HG03196 (cell line): ENCODE data around the gene PYY.
"Not testable (repeated sequence)": the region's sequence is repeated elsewhere in the genome, so short reads cannot be mapped to it uniquely, and the experiment has no call there.

Experiments used
- ATAC-seq: cut with Tn5 transposase; IDR thresholded peaks from one replicate; pipeline ENCODE4 v1.9.1; 2021; ENCODE audit not compliant: unreplicated experiment

The PYY gene

GRCh38 chr17:43953746-43954145 lies at the start of gene PYY:
PYY (minus strand) TSS chr17:43953940; CDS start chr17:43953483, 457 bp downstream.
- ATAC-seq, result no peak

- no peak for ATAC-seq
Observed at GRCh38 chr17:44002141-44002848, 48.6 kb upstream of the PYY start.

- no peak for ATAC-seq
Observed at GRCh38 chr17:44001461-44001920, 47.8 kb upstream of the PYY start.

GRCh38 chr17:44000871-44001460 lies 47.2 kb upstream of the PYY start:
- no peak for ATAC-seq

GRCh38 chr17:44000141-44000860 lies 46.6 kb upstream of the PYY start:
- ATAC-seq, result no peak

GRCh38 chr17:43999024-43999423 lies 45.3 kb upstream of the PYY start:
- no peak for ATAC-seq

- ATAC-seq, result no peak
Observed at GRCh38 chr17:43998552-43998951, 44.8 kb upstream of the PYY start.

DNA sequence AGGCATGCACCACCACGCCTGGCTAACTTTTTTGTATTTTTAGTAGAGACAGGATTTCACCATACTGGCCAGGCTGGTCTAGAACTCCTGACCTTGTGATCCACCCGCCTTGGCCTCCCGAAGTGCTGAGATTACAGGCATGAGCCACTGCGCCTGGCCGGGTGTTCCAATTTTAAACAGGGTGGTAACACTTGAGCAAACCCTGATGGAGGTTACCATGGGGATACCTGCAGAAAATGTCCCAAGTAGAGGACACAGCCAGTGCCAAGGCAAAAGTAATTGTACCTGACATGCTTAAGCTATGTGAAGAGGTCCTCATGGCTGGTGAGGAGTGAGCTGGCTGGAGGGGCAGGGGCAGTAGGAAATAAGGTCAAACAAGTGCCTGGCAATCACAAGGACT lies 43.4 kb upstream of the PYY start:
- ATAC-seq, result not testable (repeated sequence)

DNA sequence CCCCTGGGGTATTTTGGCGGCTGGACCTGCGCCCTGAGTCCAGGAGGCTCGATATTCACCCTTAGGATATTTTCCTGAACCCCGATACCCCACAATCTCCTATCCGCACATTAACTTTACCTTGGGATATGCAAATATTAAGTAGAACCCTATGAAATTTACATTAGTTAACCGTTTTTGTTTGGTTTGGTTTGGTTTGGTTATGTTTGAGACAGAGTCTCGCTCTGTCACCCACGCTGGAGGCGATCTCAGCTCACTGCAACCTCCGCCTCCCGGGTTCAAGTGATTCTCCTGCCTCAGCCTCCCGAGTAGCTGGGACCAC lies 41.4 kb upstream of the PYY start:
- no peak for ATAC-seq

DNA sequence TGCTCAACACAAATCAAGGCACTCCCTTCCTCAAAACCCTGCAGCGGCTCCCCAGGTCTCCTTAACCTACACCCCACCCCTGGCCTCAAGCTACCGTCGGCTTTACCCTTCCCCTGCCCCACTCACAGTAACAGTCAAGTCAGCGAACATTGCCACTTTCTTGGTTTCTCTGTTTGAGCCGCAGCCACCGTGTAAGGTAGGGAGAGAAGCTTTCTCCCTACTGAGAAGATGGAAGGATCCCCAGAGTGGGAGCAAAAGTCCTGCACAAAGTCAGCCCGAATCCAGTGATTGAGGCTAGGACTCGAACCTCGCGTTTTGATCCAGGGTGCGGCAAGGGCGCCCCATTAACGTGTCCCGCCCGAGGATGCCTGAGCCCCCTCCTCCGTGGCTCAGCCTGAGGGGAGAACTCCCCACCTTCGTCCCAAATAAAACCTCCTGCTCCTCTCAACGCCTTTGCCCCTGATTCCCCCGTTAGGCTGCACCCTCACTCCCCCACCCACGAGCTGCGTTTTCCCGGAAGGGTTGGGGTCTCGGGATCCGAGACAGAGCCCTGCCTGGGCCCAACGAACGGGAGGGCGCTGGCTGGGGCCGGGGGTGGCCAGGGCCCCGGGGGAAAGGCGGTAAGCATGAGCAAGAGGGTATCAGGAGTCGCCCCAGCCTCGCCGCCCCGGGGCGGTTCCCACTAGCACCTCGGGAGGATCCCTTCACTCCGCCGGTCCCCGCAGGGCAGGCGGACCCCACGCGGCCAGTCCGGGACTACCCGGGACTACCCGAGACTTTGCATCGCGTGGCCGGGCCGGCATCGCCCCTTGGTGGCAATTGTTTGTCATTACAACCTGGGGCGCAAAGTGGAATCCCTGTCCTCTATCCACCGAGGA lies 40.8 kb upstream of the PYY start:
- no peak for ATAC-seq

- ATAC-seq, result no peak
Observed at GRCh38 chr17:43992641-43993040, 38.9 kb upstream of the PYY start.

DNA sequence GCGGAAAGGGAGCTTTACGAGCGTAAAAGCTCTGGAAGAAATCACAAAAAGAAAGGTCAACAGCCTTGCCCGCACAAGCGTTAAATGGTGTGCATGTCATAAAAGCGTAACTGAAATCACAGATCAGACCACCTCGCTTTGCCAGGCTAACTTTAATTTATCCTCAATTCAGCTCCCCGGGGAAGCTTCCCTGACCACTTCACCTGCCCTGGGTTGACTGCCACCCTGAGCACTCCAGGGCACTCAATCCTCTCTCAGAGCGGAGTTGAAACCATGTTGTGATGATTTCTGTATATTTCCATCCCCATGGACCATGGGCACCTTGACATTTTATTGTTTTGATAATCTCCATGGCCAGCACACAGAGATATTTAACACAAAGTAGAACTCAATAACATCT lies 34.6 kb upstream of the PYY start:
- no peak for ATAC-seq

DNA sequence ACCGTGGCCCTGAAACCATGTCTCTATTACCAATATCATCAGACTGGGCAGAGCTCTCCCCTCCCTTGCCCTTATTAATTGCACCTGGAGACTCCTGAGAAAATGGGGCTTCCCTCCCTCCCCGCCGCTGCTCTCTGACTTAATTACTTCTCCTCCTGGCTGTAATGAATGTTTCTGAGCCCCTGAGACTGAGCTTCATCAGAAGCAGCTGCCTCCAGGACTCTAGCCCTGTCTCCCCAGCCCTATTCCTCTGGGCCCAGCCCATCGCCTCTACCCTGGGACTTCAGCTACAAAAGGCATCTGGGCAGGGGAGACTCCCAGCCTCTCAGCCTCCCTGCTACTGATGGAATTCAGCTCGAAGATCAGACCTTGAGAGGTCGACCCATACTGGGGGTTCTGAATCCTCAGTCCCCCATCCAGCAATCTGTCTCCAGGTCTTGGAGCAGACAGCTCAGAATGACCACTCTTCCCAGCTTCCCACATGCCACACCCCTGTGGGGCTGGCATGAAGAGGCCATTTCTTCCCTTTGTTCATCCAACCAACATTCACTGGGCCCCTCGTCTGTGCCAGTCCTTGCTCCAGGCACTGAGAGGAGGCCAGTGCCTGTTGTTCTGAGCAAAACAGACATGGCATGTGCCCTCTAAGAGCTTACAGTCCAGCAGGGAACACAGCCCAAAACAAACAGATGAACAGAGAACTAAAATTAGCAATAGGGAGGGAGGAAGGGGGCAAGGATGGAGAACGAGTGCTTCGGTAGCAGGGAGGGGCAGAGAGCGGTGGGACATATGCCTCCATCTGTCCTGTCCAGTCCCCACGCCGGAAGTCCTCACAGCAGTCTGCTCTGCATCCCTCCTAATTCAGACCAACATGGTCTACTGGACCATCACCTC lies 33.6 kb upstream of the PYY start:
- no peak for ATAC-seq

- ATAC-seq, result no peak
Observed at GRCh38 chr17:43986225-43986981, 32.7 kb upstream of the PYY start.

GRCh38 chr17:43984521-43984920 lies 30.8 kb upstream of the PYY start:
- ATAC-seq, result no peak

DNA sequence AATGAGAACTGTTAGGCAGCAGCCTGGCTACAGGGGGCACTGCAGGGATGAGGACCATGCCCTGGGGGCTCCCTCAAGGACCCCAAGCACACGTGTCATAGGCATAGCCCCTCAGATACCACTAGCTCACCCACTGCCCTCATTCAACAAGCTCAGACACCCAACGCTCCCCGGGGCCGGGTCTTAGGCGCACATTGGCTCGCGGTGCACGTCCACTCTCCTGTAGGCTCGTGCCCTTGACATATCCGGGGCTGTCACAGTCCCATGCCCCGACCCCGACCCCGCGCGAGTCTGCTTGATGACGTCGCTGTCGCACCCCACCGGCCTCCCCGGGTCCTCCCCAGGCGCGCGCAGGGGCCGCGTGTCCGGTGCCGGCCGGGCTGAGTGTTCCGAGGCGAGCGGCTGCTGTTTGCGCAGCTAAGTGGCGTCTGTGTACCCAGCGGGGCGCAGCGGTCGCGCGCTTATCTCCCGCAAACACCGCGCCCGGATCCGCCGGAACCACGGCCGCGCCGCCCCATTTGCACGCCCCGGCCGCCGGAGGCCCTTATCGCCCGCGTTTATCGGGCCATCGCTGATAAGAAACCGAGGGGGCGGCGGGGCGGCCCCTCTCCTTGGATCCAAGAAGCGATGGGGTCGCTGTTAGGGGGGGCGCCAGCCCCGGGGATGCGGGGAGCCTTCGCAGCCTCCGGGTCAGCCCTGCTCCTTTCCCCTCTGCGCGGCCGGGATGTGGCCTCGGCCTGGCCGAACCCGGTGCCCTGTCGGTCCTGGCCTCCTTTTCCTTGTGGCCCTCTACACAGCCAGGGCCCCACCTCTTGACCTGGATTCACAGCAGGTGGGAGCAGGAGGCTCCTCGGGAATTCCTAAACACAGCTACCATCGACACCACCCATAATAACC lies 30.0 kb upstream of the PYY start:
- ATAC-seq, result no peak

- no peak for ATAC-seq
Observed at GRCh38 chr17:43983196-43983514, 29.4 kb upstream of the PYY start.

DNA sequence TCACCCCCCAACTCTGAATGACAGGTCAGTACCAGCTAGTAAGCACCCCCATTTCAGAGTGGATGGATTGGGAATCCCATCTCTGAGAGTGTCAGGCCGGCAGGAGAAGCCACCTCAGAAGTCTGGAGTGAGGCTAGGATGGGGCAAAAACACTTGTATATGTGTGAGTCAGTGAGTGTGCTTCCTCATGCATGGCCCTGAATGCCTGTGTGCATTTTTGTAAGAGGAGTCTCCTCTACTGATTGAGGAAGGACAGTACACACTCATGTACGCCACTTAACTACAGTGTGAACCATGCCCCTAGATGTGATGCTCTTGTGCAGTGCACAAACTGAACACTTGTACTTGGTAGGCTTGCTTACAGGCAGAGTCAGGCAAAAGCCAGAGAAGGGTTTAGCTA lies 28.4 kb upstream of the PYY start:
- no peak for ATAC-seq

DNA sequence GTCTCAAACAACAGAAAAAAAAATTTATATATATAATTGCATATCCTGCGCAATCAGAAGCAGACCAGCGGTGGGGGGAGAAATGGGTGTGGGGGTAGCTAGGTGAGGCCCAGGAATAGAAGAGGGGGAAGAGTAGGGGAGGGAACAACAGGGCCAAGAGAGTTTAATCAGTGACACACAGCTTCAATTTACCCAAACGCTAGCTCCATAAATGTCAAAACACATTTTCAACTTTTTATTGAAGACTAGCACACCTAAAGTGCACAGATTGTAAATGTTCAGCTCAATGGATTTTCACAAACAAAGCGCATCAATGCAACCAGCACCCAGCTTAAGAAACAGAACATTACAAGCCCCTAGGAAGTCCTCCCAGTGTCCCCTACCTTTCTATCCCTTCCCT lies 25.9 kb upstream of the PYY start:
- ATAC-seq, result no peak
